Ureter (tissue), 1 donor: Measurements from ENCODE around the gene PLAC8L1. TPM values are rescaled to one million over a fixed set of nuclear protein-coding genes. Genes with fewer than 3 reads are reported as not detected.

Source experiments
- DNase-seq: peaks from one replicate; pipeline ENCODE4 v3.0.0-alpha.2; 2020; ENCODE audit warnings: low spot score
- total RNA-seq: library from RNA; stranded (reverse); gene quantifications from one replicate; pipeline ENCODE4 v1.2.4, GENCODE V29; 2023
- donor health status: DM: yes; HTN: yes; CAD: no.

PLAC8L1 gene
- total RNA-seq, 1 donor from 2014 or later = 1.1 TPM

DNA sequence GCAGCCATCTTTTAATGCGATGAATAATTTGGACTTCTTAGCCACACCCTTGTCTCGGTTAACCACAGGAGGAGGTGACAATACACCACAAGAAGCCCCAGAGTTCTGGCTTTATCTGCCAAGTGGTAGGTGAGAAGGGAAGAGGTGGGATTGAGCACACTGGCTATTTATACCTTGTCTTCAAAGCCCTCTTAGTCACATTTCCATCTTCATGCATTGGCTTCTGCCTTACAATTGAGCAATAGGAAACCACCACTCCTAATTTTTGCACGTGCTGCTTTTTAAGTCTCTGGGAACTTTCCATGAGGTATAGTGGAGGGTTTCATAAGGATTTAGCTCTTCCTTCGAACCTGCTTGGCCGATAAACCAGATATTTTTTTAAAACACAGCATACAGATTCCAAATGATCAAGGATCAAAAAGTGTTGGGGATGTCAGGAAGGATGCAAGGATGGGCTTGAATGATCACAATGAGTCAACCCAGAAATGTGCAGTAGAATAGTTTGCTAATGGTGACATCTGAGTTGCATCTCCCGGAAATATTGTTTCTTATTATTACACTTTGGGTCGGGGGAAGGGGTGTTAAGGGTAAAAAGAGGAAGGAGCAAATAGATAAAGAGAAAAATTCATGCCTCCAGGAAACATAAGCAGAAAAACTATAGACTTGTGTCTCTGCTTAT, 25.5 kb downstream of the PLAC8L1 start:
- DNase-seq = no peak

DNA sequence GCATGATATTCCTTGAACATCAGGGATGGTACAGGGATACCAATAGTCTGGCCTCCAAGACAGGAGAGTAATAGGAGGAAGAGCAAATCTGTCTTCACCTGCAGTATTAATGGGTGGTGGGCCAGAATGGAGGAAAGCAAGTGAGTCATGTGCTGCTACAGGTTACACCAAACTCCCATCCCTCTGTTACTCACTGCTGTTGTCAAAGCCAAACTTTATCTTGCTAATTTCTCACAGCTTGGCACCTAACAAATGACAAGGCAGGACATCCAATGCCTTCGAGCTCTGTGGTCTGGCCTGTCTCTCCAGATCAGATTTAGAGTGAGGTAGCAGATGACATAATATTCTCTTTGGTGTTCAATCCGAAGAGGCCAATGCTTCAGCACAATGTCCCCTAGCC, 26.8 kb downstream of the PLAC8L1 start:
- DNase-seq = no peak

GRCh38 chr5:146076455-146076854, 28.9 kb downstream of the PLAC8L1 start:
- DNase-seq = no peak

- DNase-seq = no peak
Measured at GRCh38 chr5:146076028-146076427, 29.3 kb downstream of the PLAC8L1 start.

DNA sequence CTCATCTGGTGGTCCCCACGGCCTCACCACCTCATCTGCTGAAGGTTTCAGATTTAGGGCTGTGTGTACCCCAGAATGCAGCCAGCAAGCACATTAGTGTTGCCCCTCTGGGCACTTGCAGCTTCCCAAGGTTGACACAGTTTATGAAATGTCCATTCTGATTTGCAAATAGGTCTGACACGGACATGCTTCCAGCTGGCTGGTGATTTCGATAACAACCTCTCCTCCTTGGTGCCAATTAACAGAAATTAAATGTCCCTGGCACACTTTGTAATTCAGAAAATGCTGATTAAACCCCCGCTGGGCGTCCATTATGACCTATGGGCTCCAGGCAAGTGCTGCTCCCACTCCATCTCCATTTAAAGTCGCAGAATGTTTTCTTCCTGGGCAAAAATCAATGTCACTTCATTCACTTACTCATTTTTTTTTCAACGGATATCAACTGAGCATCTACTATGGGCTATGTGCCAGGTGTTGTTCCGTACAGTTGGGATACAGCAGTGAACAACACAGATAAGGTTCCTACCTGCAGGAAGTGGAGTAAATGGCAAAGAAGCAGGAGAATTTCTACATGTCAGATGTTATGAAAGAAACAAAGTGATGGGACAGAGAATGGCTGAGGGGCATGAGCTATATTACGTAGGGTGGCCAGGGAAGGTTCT, 32.0 kb downstream of the PLAC8L1 start:
- DNase-seq = no peak

GRCh38 chr5:146072595-146072994, 32.8 kb downstream of the PLAC8L1 start:
- DNase-seq = no peak

DNA sequence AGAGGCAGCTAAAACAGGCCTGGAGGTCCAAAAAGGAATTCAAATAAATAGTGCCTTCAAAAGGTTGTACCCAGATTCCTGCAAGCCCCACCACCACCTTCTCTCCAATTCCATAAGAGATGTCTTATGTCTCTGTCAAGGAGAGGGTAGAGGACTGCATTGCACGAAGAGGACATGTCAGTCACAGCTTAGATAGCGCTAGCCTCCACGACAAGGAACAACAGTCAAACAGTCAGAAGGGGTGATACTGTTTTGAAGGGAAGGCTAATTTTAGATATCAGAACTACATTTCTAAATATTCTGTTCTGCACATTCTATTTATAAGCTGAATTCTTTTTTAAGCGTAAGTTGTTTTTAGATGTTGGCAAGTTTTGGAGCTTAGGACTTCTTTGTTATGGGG, 34.2 kb downstream of the PLAC8L1 start:
- DNase-seq = no peak

DNA sequence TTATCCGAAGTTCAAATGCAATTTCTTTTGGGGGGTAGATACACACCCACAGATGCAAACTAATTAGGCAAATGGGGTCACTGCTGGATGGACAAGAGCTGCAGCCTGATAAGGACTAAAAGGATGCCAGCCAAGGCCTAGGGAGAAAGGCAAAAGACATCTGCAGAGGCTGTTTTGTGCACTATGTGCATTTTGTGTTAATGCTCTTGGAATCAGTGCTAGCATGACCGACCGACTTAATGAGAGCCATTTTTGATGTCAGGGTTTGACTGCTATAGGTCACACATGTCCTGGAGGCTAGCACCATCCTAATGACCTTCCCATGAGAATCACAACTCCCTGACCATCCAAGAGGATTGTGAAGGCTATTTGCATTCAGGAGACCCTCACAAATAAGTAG, 34.6 kb downstream of the PLAC8L1 start:
- DNase-seq = no peak

- no peak for DNase-seq
Measured at GRCh38 chr5:146069780-146070099, 35.6 kb downstream of the PLAC8L1 start.

DNA sequence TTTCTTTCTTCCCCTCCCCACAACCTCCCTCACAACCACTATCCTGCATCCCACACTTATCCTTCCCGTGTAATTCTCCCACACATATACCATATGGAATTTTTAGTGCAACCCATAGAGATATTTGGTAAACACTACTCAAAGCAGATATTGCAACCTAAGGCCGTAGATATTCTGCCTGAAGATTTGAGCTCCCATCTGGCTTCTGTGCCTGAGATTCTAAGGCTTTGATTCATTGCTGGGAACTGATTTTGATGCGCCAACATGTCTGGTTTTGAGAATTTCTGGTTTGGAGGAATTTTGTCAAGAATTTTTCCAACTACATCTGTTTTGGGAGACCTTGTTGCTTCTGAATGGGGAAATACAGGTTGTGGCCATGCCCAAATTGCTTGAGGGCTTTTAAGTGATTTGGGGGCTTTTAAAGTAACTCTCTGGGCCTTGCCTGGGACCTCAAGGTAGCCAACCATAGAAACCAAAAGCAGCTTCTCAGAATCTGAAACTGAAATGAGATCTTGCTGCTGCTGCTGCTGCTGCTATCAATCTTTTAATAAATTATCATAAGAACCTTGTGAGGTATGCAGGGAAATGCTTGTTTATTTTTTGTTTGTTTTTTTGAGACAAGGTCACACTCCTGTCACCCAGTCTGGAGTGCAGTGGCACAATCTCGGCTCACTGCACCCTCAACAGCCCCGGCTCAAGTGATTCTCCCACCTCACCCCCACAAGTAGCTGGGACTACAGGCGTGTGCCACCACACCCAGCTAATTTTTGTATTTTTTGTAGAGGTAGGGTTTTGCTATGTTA, 36.2 kb downstream of the PLAC8L1 start:
- DNase-seq = no peak

- no peak for DNase-seq
Measured at GRCh38 chr5:146068206-146068605, 37.2 kb downstream of the PLAC8L1 start.

- no peak for DNase-seq
Measured at GRCh38 chr5:146066968-146067367, 38.4 kb downstream of the PLAC8L1 start.

GRCh38 chr5:146060221-146060585, 45.2 kb downstream of the PLAC8L1 start:
- no peak for DNase-seq

GRCh38 chr5:146059460-146060220, 45.7 kb downstream of the PLAC8L1 start:
- DNase-seq = no peak

GRCh38 chr5:146055432-146055831, 49.9 kb downstream of the PLAC8L1 start:
- DNase-seq = no peak

- DNase-seq = no peak
Measured at GRCh38 chr5:146052780-146053179, 52.6 kb downstream of the PLAC8L1 start.

GRCh38 chr5:146051678-146052077, 53.7 kb downstream of the PLAC8L1 start:
- DNase-seq = no peak

- no peak for DNase-seq
Measured at GRCh38 chr5:146050086-146050485, 55.3 kb downstream of the PLAC8L1 start.

GRCh38 chr5:146049704-146050026, 55.7 kb downstream of the PLAC8L1 start:
- DNase-seq = no peak

- DNase-seq = peak; percentile 64
Measured at GRCh38 chr5:146048994-146049703, 56.2 kb downstream of the PLAC8L1 start.

GRCh38 chr5:146047396-146047795, 58.0 kb downstream of the PLAC8L1 start:
- no peak for DNase-seq

DNA sequence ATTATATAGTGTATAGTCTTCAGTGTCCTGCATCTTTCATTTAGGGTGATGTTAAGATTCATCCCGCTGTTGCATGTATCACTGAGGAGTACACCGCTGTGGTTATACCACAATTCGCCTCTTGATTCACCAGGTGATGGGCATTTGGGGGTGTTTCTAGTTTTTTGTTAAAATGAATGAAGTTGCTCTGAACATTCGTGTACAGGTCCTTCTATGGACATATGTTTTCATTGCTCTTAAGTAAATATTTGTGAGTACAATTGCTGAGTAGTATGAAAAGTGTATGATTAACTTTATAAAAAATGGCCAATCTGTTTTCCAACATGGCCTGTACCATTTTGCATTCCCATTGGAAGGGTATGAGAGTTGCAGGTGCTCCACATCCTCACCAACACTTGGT, 61.7 kb downstream of the PLAC8L1 start:
- DNase-seq = no peak
